Body of pancreas (tissue), 4 donors: ENCODE measurements around the gene ZNF771. TPM values are rescaled to one million over a fixed set of nuclear protein-coding genes. Genes with fewer than 3 reads are reported as not detected.

Experiments used
- ATAC-seq: fragments of 150-250 bp; one replicate; pipeline ENCODE4 v1.9.1; 2016
- DNase-seq, 4 donors: peaks; one replicate each; pipeline ENCODE4 v3.0.0-alpha.2; 2019
- H3K27ac ChIP-seq, 4 donors: fragments of 200-600 bp; sonication (generic); 1 replicate in 3 of 4; 2 replicates in 1 of 4; pipeline versions ENCODE4 v1.5.1 to v1.6.1; 2016 to 2019; ENCODE audit warnings: mild to moderate bottlenecking in 1 of 4, mixed read lengths in 1 of 4, moderate library complexity in 1 of 4
- H3K27me3 ChIP-seq, 2 donors: fragments of 200-600 bp; sonication (generic); one replicate each; pipeline ENCODE4 v1.6.0; 2016; ENCODE audit warnings: mild to moderate bottlenecking in 1 of 2
- H3K36me3 ChIP-seq, 2 donors: fragments of 200-600 bp; sonication (generic); replicated peaks in 1 of 2; 2 replicates each; pipeline ENCODE4 v1.5.1; 2016; ENCODE audit warnings: low read depth in 2 of 2; ENCODE audit not compliant: insufficient read depth in 1 of 2
- H3K4me1 ChIP-seq: fragments of 200-600 bp; sonication (generic); one replicate; pipeline ENCODE4 v1.6.0; 2016
- H3K4me3 ChIP-seq, 2 donors: fragments of 200-600 bp; sonication (generic); 1 replicate in 1 of 2; 2 replicates in 1 of 2; pipeline ENCODE4 v1.5.1; 2016 to 2019
- H3K9me3 ChIP-seq, 3 donors: fragments of 200-600 bp; sonication (generic); 1 replicate in 2 of 3; 2 replicates in 1 of 3; pipeline ENCODE4 v1.5.1; 2016
- CTCF ChIP-seq, 7 experiments: fragments of 450-650 bp in 4 of 7; fragments of 200-600 bp in 3 of 7; sonication (generic) in 3 of 7; IDR thresholded peaks; one replicate each; pipeline ENCODE4 v1.5.1; 2016 to 2019; ENCODE audit warnings: antibody characterized with exemption in 7 of 7
- POLR2A ChIP-seq, 3 donors: fragments of 450-650 bp; IDR thresholded peaks; one replicate each; pipeline ENCODE4 v1.6.1; 2016; ENCODE audit warnings: antibody characterized with exemption in 3 of 3, mild to moderate bottlenecking in 2 of 3
- WGBS, 2 donors: methylation state at CpG; one replicate each; pipeline ENCODE4 v1.1.5; 2017; 5-methylcytosine and 5-hydroxymethylcytosine counted together
- intact Hi-C: fragments of 100-400 bp; cut with DNase I; formaldehyde crosslinking; loops from one replicate; pipeline ENCODE4 v1.15.1; 2023
- total RNA-seq, 2 donors: library from RNA; depleted of rRNA; stranded (reverse); fragments of >200 nt; gene quantifications; one replicate each; pipeline ENCODE4 v1.1.0, GENCODE V29; 2016

ZNF771 gene
- total RNA-seq, 2 donors from 2014 or later, result 16.6 to 18.8 TPM

- TF ChIP-seq CTCF (IDR thresholded peaks at IDR 0.05) (no peak), POLR2A (IDR thresholded peaks at IDR 0.05) (no peak)
- Histone ChIP-seq H3K27ac (no peak overlapping the region), H3K4me1 (peaks cover 14% of the 10 kb centered on the region), H3K27me3 (no peaks in the 10 kb centered on the region), H3K36me3 (no peaks in the 10 kb centered on the region), H3K9me3 (no peaks in the 10 kb centered on the region), H3K4me3 (no peak overlapping the region)
- ATAC-seq (no peak), DNase-seq (no peak)
- intact Hi-C loops, result no loop called here
- WGBS, 2 donors, result 80 to 86% methylated on average over 4 to 6 of the region's 6 CpGs
These were observed 26.6 kb upstream of the ZNF771 start for GRCh38 chr16:30380803-30381208.

GRCh38 chr16:30381291-30382041 lies 25.9 kb upstream of the ZNF771 start:
- 70 to 85% methylated on average over 10 to 13 of the region's 13 CpGs for WGBS, 2 donors
- intact Hi-C loops, result no loop called here
- Histone ChIP-seq H3K27ac (no peak overlapping the region), H3K4me3 (no peak overlapping the region), H3K36me3 (no peaks in the 10 kb centered on the region), H3K27me3 (no peaks in the 10 kb centered on the region), H3K4me1 (peaks cover 14% of the 10 kb centered on the region), H3K9me3 (no peaks in the 10 kb centered on the region)
- DNase-seq (no peak), ATAC-seq (no peak)
- no peak for TF ChIP-seq CTCF (IDR thresholded peaks at IDR 0.05)
- no peak for TF ChIP-seq POLR2A (IDR thresholded peaks at IDR 0.05)

- intact Hi-C loops, result no loop called here
- no peak within 1 kb of the TSS for H3K4me3 ChIP-seq
- ATAC-seq (no peak), DNase-seq (no peak)
- WGBS, 2 donors, result 50 to 55% methylated on average over 10 to 12 of the region's 12 CpGs
- TF ChIP-seq POLR2A (IDR thresholded peaks at IDR 0.05), result no peak
- TF ChIP-seq CTCF (IDR thresholded peaks at IDR 0.05), result no peak
- H3K36me3 ChIP-seq, result no peaks in the 10 kb centered on the region
- H3K27ac ChIP-seq, result no peak within 1 kb of the TSS
- no peaks in the 10 kb centered on the region for H3K9me3 ChIP-seq
- H3K27me3 ChIP-seq, result no peaks in the 10 kb centered on the region
- H3K4me1 ChIP-seq, result peaks cover 12% of the 10 kb centered on the region
These were observed 25.1 kb upstream of the ZNF771 start, which contains the start of gene SEPTIN1 for GRCh38 chr16:30382111-30382881. Gene SEPTIN1 (minus strand): TSS chr16:30382561. CDS start chr16:30382542, 19 bp downstream.

DNA sequence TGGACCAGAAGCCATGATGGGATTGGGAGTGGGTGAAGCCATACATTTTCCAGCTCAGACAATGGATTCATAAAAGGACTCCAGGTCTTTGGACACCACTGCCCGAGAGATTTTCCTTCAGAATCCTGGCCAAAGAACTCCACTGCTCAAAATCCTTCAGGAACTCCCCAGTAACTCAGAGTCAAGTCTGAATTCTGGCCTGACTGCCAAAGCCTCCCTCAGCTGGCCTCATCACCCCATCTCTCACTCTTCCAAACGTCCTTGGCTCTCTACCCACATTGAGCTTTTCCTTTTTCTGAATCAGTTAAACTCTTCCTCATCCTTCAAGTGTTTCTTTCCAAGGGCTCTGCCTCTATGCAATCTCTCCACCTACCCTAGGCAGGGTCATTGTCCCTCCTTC lies 23.9 kb upstream of the ZNF771 start:
- H3K27ac ChIP-seq, result no peak overlapping the region
- no peak overlapping the region for H3K4me3 ChIP-seq
- peaks cover 6% of the 10 kb centered on the region for H3K4me1 ChIP-seq
- TF ChIP-seq CTCF (IDR thresholded peaks at IDR 0.05) (no peak), POLR2A (IDR thresholded peaks at IDR 0.05) (no peak)
- intact Hi-C loops, result no loop called here
- H3K27me3 ChIP-seq, result no peaks in the 10 kb centered on the region
- H3K9me3 ChIP-seq, result no peaks in the 10 kb centered on the region
- 44 to 53% methylated on average over 2 of the region's 2 CpGs for WGBS, 2 donors
- ATAC-seq (no peak), DNase-seq (no peak)
- H3K36me3 ChIP-seq, result no peaks in the 10 kb centered on the region
